Upper lobe of right lung (tissue), 1 donor: ENCODE data around the gene ADGRV1. TPM values are rescaled to one million over a fixed set of nuclear protein-coding genes. Genes with fewer than 3 reads are reported as not detected.

Experiments used
- ATAC-seq: fragments of 200-7000 bp; cut with Tn5 transposase; one replicate; pipeline ENCODE4 v1.9.1; 2020; ENCODE audit warnings: mild to moderate bottlenecking, moderate library complexity
- DNase-seq: peaks from one replicate; pipeline ENCODE4 v3.0.0-alpha.2; 2020
- H3K27ac ChIP-seq: fragments of 200-600 bp; one replicate; pipeline ENCODE4 v1.8.0; 2022
- H3K27me3 ChIP-seq: fragments of 200-600 bp; one replicate; pipeline ENCODE4 v1.8.0; 2022; ENCODE audit warnings: mild to moderate bottlenecking
- H3K36me3 ChIP-seq: fragments of 200-600 bp; one replicate; pipeline ENCODE4 v1.8.0; 2022
- H3K4me1 ChIP-seq: fragments of 200-600 bp; one replicate; pipeline ENCODE4 v1.8.0; 2022
- H3K4me3 ChIP-seq: fragments of 200-600 bp; one replicate; pipeline ENCODE4 v1.8.0; 2022; ENCODE audit warnings: mild to moderate bottlenecking
- H3K9me3 ChIP-seq: fragments of 200-600 bp; one replicate; pipeline ENCODE4 v1.8.0; 2022
- CTCF ChIP-seq: fragments of 200-600 bp; IDR thresholded peaks from one replicate; pipeline ENCODE4 v1.8.0; 2022; ENCODE audit warnings: antibody characterized with exemption
- intact Hi-C: fragments of 100-400 bp; cut with DNase I; formaldehyde crosslinking; loops from one replicate; pipeline ENCODE4 v1.11.0; 2022
- total RNA-seq: library from RNA; stranded (reverse); fragmentation: NEBNext Ultra II Directional; extraction: Animal tissue kit (Norgen Biotek cat#: 25700); gene quantifications from one replicate; pipeline ENCODE4 v1.2.1, GENCODE V29; 2021
- donor health status: DM: no; HTN: yes; CAD: no; lungs with severe emphysema.

ADGRV1 gene
- total RNA-seq, 1 donor from 2014 or later = 47.1 TPM

GRCh38 chr5:90562341-90562740, 3.7 kb downstream of the ADGRV1 start:
- intact Hi-C loops = no loop called here
- no peak for DNase-seq
- H3K36me3 ChIP-seq = no peaks in the 10 kb centered on the region
- no peak overlapping the region for H3K4me3 ChIP-seq
- no peaks in the 10 kb centered on the region for H3K9me3 ChIP-seq
- H3K27ac ChIP-seq = no peak overlapping the region
- H3K27me3 ChIP-seq = peaks cover 38% of the 10 kb centered on the region
- H3K4me1 ChIP-seq = peaks cover 8% of the 10 kb centered on the region
- no peak for ATAC-seq
- no peak for TF ChIP-seq CTCF

GRCh38 chr5:90563108-90563507, 4.5 kb downstream of the ADGRV1 start:
- H3K9me3 ChIP-seq = no peaks in the 10 kb centered on the region
- intact Hi-C loops = no loop called here
- H3K27me3 ChIP-seq = peaks cover 30% of the 10 kb centered on the region
- TF ChIP-seq CTCF = no peak
- peaks cover 6% of the 10 kb centered on the region for H3K4me1 ChIP-seq
- H3K36me3 ChIP-seq = no peaks in the 10 kb centered on the region
- ATAC-seq (no peak), DNase-seq (no peak)
- H3K4me3 ChIP-seq = no peak overlapping the region
- H3K27ac ChIP-seq = no peak overlapping the region

GRCh38 chr5:90565491-90565890, 6.9 kb downstream of the ADGRV1 start:
- H3K4me3 ChIP-seq = no peak overlapping the region
- no peak overlapping the region for H3K27ac ChIP-seq
- no peak for TF ChIP-seq CTCF
- no peaks in the 10 kb centered on the region for H3K36me3 ChIP-seq
- no peaks in the 10 kb centered on the region for H3K4me1 ChIP-seq
- ATAC-seq (no peak), DNase-seq (no peak)
- H3K9me3 ChIP-seq = no peaks in the 10 kb centered on the region
- peaks cover 6% of the 10 kb centered on the region for H3K27me3 ChIP-seq
- intact Hi-C loops = no loop called here

- intact Hi-C loops = no loop called here
- no peak for ATAC-seq
- DNase-seq = no peak
- no peak for TF ChIP-seq CTCF
- no peak overlapping the region for H3K27ac ChIP-seq
- no peak overlapping the region for H3K4me3 ChIP-seq
- H3K36me3 ChIP-seq = no peaks in the 10 kb centered on the region
- H3K4me1 ChIP-seq = no peaks in the 10 kb centered on the region
- no peaks in the 10 kb centered on the region for H3K27me3 ChIP-seq
- H3K9me3 ChIP-seq = no peaks in the 10 kb centered on the region
Measured at GRCh38 chr5:90569084-90569483, 10.5 kb downstream of the ADGRV1 start.

GRCh38 chr5:90570034-90570433, 11.4 kb downstream of the ADGRV1 start:
- Histone ChIP-seq H3K9me3 (no peaks in the 10 kb centered on the region), H3K4me3 (no peak overlapping the region), H3K36me3 (no peaks in the 10 kb centered on the region), H3K27me3 (no peaks in the 10 kb centered on the region), H3K4me1 (no peaks in the 10 kb centered on the region), H3K27ac (no peak overlapping the region)
- intact Hi-C loops = no loop called here
- ATAC-seq (no peak), DNase-seq (no peak)
- TF ChIP-seq CTCF = no peak

GRCh38 chr5:90571147-90571773, 12.7 kb downstream of the ADGRV1 start:
- H3K9me3 ChIP-seq = no peaks in the 10 kb centered on the region
- intact Hi-C loops = no loop called here
- H3K4me1 ChIP-seq = no peaks in the 10 kb centered on the region
- H3K27me3 ChIP-seq = no peaks in the 10 kb centered on the region
- H3K27ac ChIP-seq = no peak overlapping the region
- TF ChIP-seq CTCF = no peak
- no peak for ATAC-seq
- H3K4me3 ChIP-seq = no peak overlapping the region
- no peaks in the 10 kb centered on the region for H3K36me3 ChIP-seq
- DNase-seq = no peak
